Uterus (tissue), 4 donors: ENCODE data around the gene SAP25. TPM values are rescaled to one million over a fixed set of nuclear protein-coding genes. Genes with fewer than 3 reads are reported as not detected.

Source experiments
- DNase-seq, 2 donors: peaks; one replicate each; pipeline ENCODE4 v3.0.0-alpha.2; 2019 to 2020
- H3K27ac ChIP-seq, 2 donors: fragments of 200-600 bp; sonication (generic); 1 replicate in 1 of 2; 2 replicates in 1 of 2; pipeline ENCODE4 v1.5.1; 2016 to 2018
- H3K27me3 ChIP-seq, 2 donors: fragments of 200-600 bp; sonication (generic); one replicate each; pipeline ENCODE4 v1.5.1; 2018 to 2019; ENCODE audit warnings: control low read depth in 1 of 2
- H3K36me3 ChIP-seq, 2 donors: fragments of 200-600 bp; sonication (generic); one replicate each; pipeline ENCODE4 v1.5.1; 2019; ENCODE audit warnings: control low read depth in 1 of 2
- H3K4me1 ChIP-seq, 2 donors: fragments of 200-600 bp; sonication (generic); one replicate each; pipeline ENCODE4 v1.5.1; 2018 to 2019; ENCODE audit warnings: control low read depth in 1 of 2
- H3K4me3 ChIP-seq, 2 donors: fragments of 200-600 bp; sonication (generic); 1 replicate in 1 of 2; 2 replicates in 1 of 2; pipeline ENCODE4 v1.5.1; 2018 to 2019; ENCODE audit warnings: mild to moderate bottlenecking in 1 of 2
- H3K9me3 ChIP-seq, 2 donors: fragments of 200-600 bp; sonication (generic); one replicate each; pipeline ENCODE4 v1.5.1; 2019; ENCODE audit warnings: control low read depth in 1 of 2
- POLR2A ChIP-seq, 2 donors: fragments of 450-650 bp; IDR thresholded peaks; one replicate each; pipeline ENCODE4 v1.6.1; 2016; ENCODE audit warnings: antibody characterized with exemption in 2 of 2, mild to moderate bottlenecking in 1 of 2, moderate library complexity in 1 of 2
- intact Hi-C: fragments of 100-400 bp; cut with DNase I; formaldehyde crosslinking; loops from one replicate; pipeline ENCODE4 v1.15.1; 2023; ENCODE audit warnings: low total_unique reads
- total RNA-seq, 4 donors: library from RNA; depleted of rRNA in 3 of 4; stranded (reverse); fragments of >200 nt in 3 of 4; gene quantifications; one replicate each; pipeline versions ENCODE4 v1.1.0 to v1.2.4, GENCODE V29; 2014 to 2023
- TF ChIP-seq, protein P1 (sequence below), 4 experiments: fragments of 200-600 bp in 2 of 4; fragments of 450-650 bp in 2 of 4; sonication (generic) in 2 of 4; IDR thresholded peaks; one replicate each; pipeline ENCODE4 v1.5.1; 2016 to 2019; ENCODE audit warnings: antibody characterized with exemption in 4 of 4, mild to moderate bottlenecking in 2 of 4, moderate library complexity in 1 of 4
- donor health status: DM: yes; HTN: yes; CAD: no.

Gene SAP25
- total RNA-seq, 4 donors from 2014 or later: 0.69 to 6.0 TPM; not detected in 2

GRCh38 chr7:100603726-100604027 lies 30.0 kb upstream of the SAP25 start:
- no peak for DNase-seq
- no peaks in the 10 kb centered on the region for H3K36me3 ChIP-seq
- no peak for TF ChIP-seq POLR2A (IDR thresholded peaks at IDR 0.05)
- TF ChIP-seq, protein P1, sequence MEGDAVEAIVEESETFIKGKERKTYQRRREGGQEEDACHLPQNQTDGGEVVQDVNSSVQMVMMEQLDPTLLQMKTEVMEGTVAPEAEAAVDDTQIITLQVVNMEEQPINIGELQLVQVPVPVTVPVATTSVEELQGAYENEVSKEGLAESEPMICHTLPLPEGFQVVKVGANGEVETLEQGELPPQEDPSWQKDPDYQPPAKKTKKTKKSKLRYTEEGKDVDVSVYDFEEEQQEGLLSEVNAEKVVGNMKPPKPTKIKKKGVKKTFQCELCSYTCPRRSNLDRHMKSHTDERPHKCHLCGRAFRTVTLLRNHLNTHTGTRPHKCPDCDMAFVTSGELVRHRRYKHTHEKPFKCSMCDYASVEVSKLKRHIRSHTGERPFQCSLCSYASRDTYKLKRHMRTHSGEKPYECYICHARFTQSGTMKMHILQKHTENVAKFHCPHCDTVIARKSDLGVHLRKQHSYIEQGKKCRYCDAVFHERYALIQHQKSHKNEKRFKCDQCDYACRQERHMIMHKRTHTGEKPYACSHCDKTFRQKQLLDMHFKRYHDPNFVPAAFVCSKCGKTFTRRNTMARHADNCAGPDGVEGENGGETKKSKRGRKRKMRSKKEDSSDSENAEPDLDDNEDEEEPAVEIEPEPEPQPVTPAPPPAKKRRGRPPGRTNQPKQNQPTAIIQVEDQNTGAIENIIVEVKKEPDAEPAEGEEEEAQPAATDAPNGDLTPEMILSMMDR (IDR thresholded peaks at IDR 0.05): no peak
- intact Hi-C loops: no loop called here
- no peaks in the 10 kb centered on the region for H3K27me3 ChIP-seq
- H3K4me1 ChIP-seq: peaks cover 0 to 11% of the 10 kb centered on the region in 2 donors
- H3K4me3 ChIP-seq: peak overlapping the region; percentile 53 to 79
- H3K9me3 ChIP-seq: no peaks in the 10 kb centered on the region
- H3K27ac ChIP-seq: peak overlapping the region; percentile 83 to 94

GRCh38 chr7:100602889-100603725 lies 29.4 kb upstream of the SAP25 start:
- H3K27me3 ChIP-seq: no peaks in the 10 kb centered on the region
- H3K36me3 ChIP-seq: no peaks in the 10 kb centered on the region
- no peaks in the 10 kb centered on the region for H3K9me3 ChIP-seq
- DNase-seq: peak; percentile 91 to 92
- TF ChIP-seq, protein P1 (IDR thresholded peaks at IDR 0.05): no peak
- TF ChIP-seq POLR2A (IDR thresholded peaks at IDR 0.05): no peak
- H3K27ac ChIP-seq: peak overlapping the region; percentile 83 to 94
- H3K4me3 ChIP-seq: peak overlapping the region; percentile 53 to 79
- peaks cover 0 to 11% of the 10 kb centered on the region in 2 donors for H3K4me1 ChIP-seq
- intact Hi-C loops: no loop called here

- Histone ChIP-seq H3K4me1 (peaks cover 0 to 11% of the 10 kb centered on the region in 2 donors), H3K27me3 (no peaks in the 10 kb centered on the region), H3K9me3 (no peaks in the 10 kb centered on the region), H3K36me3 (no peaks in the 10 kb centered on the region), H3K4me3 (no peak overlapping the region), H3K27ac (no peak overlapping the region)
- no peak for DNase-seq
- intact Hi-C loops: no loop called here
- no peak for TF ChIP-seq POLR2A (IDR thresholded peaks at IDR 0.05)
- TF ChIP-seq, protein P1 (IDR thresholded peaks at IDR 0.05): no peak
Observed at GRCh38 chr7:100600730-100601038, 27.0 kb upstream of the SAP25 start.

- intact Hi-C loops: no loop called here
Observed at GRCh38 chr7:100599911-100600729, 26.4 kb upstream of the SAP25 start.

More at GRCh38 chr7:100599911-100600729, 26.4 kb upstream of the SAP25 start:
- Histone ChIP-seq H3K9me3 (no peaks in the 10 kb centered on the region), H3K27me3 (no peaks in the 10 kb centered on the region), H3K4me1 (peaks cover 0 to 11% of the 10 kb centered on the region in 2 donors), H3K4me3 (no peak overlapping the region), H3K36me3 (no peaks in the 10 kb centered on the region), H3K27ac (no peak overlapping the region)
- TF ChIP-seq POLR2A (IDR thresholded peaks at IDR 0.05): no peak
- TF ChIP-seq, protein P1 (IDR thresholded peaks at IDR 0.05): no peak
- DNase-seq: no peak
